Muscle layer of duodenum (tissue), 2 donors: ENCODE data around the gene MAST4.

ENCODE experiments used
- H3K27ac ChIP-seq: one replicate; pipeline ENCODE4 v1.7.0; 2013; ENCODE audit warnings: mild to moderate bottlenecking, low read length
- H3K27me3 ChIP-seq: one replicate; pipeline ENCODE4 v1.7.0; 2013; ENCODE audit warnings: low read depth, mild to moderate bottlenecking, control low read depth, low read length
- H3K36me3 ChIP-seq, 2 donors: one replicate each; pipeline ENCODE4 v1.7.0; 2013; ENCODE audit warnings: low read length in 2 of 2, control low read depth in 1 of 2, mild to moderate bottlenecking in 1 of 2; ENCODE audit not compliant: insufficient read depth in 2 of 2, control insufficient read depth in 1 of 2
- H3K4me1 ChIP-seq, 2 donors: one replicate each; pipeline ENCODE4 v1.7.0; 2013; ENCODE audit warnings: low read length in 2 of 2, mild to moderate bottlenecking in 2 of 2, control low read depth in 1 of 2, moderate library complexity in 1 of 2; ENCODE audit not compliant: insufficient read depth in 2 of 2, control insufficient read depth in 1 of 2
- H3K4me3 ChIP-seq, 2 donors: one replicate each; pipeline ENCODE4 v1.7.0; 2013; ENCODE audit warnings: low read length in 2 of 2, low read depth in 1 of 2, mild to moderate bottlenecking in 1 of 2
- H3K9me3 ChIP-seq, 2 donors: one replicate each; pipeline ENCODE4 v1.7.0; 2013; ENCODE audit warnings: low read length in 2 of 2, control low read depth in 1 of 2, mild to moderate bottlenecking in 1 of 2; ENCODE audit not compliant: control insufficient read depth in 1 of 2
- donor health status: healthy.

Gene MAST4

GRCh38 chr5:67201897-67202549 lies 605.8 kb downstream of the MAST4 start:
- no peaks in the 10 kb centered on the region for H3K9me3 ChIP-seq
- H3K4me1 ChIP-seq: no peaks in the 10 kb centered on the region
- no peaks in the 10 kb centered on the region for H3K27me3 ChIP-seq
- no peaks in the 10 kb centered on the region for H3K36me3 ChIP-seq
- H3K27ac ChIP-seq: no peak overlapping the region
- no peak overlapping the region for H3K4me3 ChIP-seq

- H3K4me1 ChIP-seq: no peaks in the 10 kb centered on the region
- no peaks in the 10 kb centered on the region for H3K27me3 ChIP-seq
- no peaks in the 10 kb centered on the region for H3K36me3 ChIP-seq
- H3K4me3 ChIP-seq: no peak overlapping the region
- H3K9me3 ChIP-seq: no peaks in the 10 kb centered on the region
- H3K27ac ChIP-seq: no peak overlapping the region
Measured at GRCh38 chr5:67202828-67203227, 606.6 kb downstream of the MAST4 start.

GRCh38 chr5:67203701-67204074 lies 607.5 kb downstream of the MAST4 start:
- Histone ChIP-seq H3K4me1 (no peaks in the 10 kb centered on the region), H3K4me3 (no peak overlapping the region), H3K27ac (no peak overlapping the region), H3K27me3 (no peaks in the 10 kb centered on the region), H3K9me3 (no peaks in the 10 kb centered on the region), H3K36me3 (no peaks in the 10 kb centered on the region)

GRCh38 chr5:67204821-67205220 lies 608.6 kb downstream of the MAST4 start:
- Histone ChIP-seq H3K27ac (no peak overlapping the region), H3K9me3 (no peaks in the 10 kb centered on the region), H3K36me3 (no peaks in the 10 kb centered on the region), H3K27me3 (no peaks in the 10 kb centered on the region), H3K4me1 (no peaks in the 10 kb centered on the region), H3K4me3 (no peak overlapping the region)

GRCh38 chr5:67205981-67206380 lies 609.8 kb downstream of the MAST4 start:
- Histone ChIP-seq H3K4me1 (no peaks in the 10 kb centered on the region), H3K27ac (no peak overlapping the region), H3K27me3 (no peaks in the 10 kb centered on the region), H3K36me3 (no peaks in the 10 kb centered on the region), H3K9me3 (no peaks in the 10 kb centered on the region), H3K4me3 (no peak overlapping the region)

GRCh38 chr5:67206461-67206860 lies 610.3 kb downstream of the MAST4 start:
- Histone ChIP-seq H3K36me3 (no peaks in the 10 kb centered on the region), H3K4me1 (no peaks in the 10 kb centered on the region), H3K27me3 (no peaks in the 10 kb centered on the region), H3K9me3 (no peaks in the 10 kb centered on the region), H3K27ac (no peak overlapping the region), H3K4me3 (no peak overlapping the region)

GRCh38 chr5:67206929-67207328 lies 610.7 kb downstream of the MAST4 start:
- no peaks in the 10 kb centered on the region for H3K9me3 ChIP-seq
- no peaks in the 10 kb centered on the region for H3K4me1 ChIP-seq
- H3K36me3 ChIP-seq: no peaks in the 10 kb centered on the region
- no peak overlapping the region for H3K4me3 ChIP-seq
- H3K27me3 ChIP-seq: no peaks in the 10 kb centered on the region
- H3K27ac ChIP-seq: no peak overlapping the region

GRCh38 chr5:67208403-67208802 lies 612.2 kb downstream of the MAST4 start:
- H3K27me3 ChIP-seq: no peaks in the 10 kb centered on the region
- no peaks in the 10 kb centered on the region for H3K9me3 ChIP-seq
- no peak overlapping the region for H3K4me3 ChIP-seq
- no peaks in the 10 kb centered on the region for H3K4me1 ChIP-seq
- no peak overlapping the region for H3K27ac ChIP-seq
- H3K36me3 ChIP-seq: no peaks in the 10 kb centered on the region

GRCh38 chr5:67209141-67209771 lies 613.1 kb downstream of the MAST4 start:
- Histone ChIP-seq H3K4me1 (no peaks in the 10 kb centered on the region), H3K27ac (no peak overlapping the region), H3K9me3 (no peaks in the 10 kb centered on the region), H3K4me3 (no peak overlapping the region), H3K36me3 (no peaks in the 10 kb centered on the region), H3K27me3 (no peaks in the 10 kb centered on the region)

GRCh38 chr5:67211926-67212325 lies 615.7 kb downstream of the MAST4 start:
- H3K27me3 ChIP-seq: no peaks in the 10 kb centered on the region
- H3K9me3 ChIP-seq: no peaks in the 10 kb centered on the region

GRCh38 chr5:67214036-67214435 lies 617.8 kb downstream of the MAST4 start:
- no peak overlapping the region for H3K27ac ChIP-seq
- H3K36me3 ChIP-seq: no peaks in the 10 kb centered on the region
- H3K4me1 ChIP-seq: peaks cover 4 to 8% of the 10 kb centered on the region in 2 donors
- H3K9me3 ChIP-seq: no peaks in the 10 kb centered on the region
- H3K4me3 ChIP-seq: no peak overlapping the region
- no peaks in the 10 kb centered on the region for H3K27me3 ChIP-seq

More at GRCh38 chr5:67211926-67212325, 615.7 kb downstream of the MAST4 start:
- no peaks in the 10 kb centered on the region for H3K36me3 ChIP-seq
- peaks cover 4 to 8% of the 10 kb centered on the region in 2 donors for H3K4me1 ChIP-seq
- no peak overlapping the region for H3K4me3 ChIP-seq
- H3K27ac ChIP-seq: no peak overlapping the region
